Lung (tissue), 12 donors: ENCODE measurements around the gene FAM43A. TPM values are rescaled to one million over a fixed set of nuclear protein-coding genes. Genes with fewer than 3 reads are reported as not detected.
A peak's percentile ranks its signal among the peaks of the same experiment; 100 is the strongest.

Source experiments
- ATAC-seq: fragments of 200-7000 bp; cut with Tn5 transposase; one replicate; pipeline ENCODE4 v1.9.1; 2020; ENCODE audit warnings: moderate number of reproducible peaks; ENCODE audit not compliant: insufficient read depth, low FRiP score
- DNase-seq, 3 donors: peaks; one replicate each; pipeline ENCODE4 v3.0.0-alpha.2; 2013 to 2017
- H3K27ac ChIP-seq, 2 donors: one replicate each; pipeline ENCODE4 v1.5.1; 2013; ENCODE audit warnings: mild to moderate bottlenecking in 2 of 2, moderate library complexity in 2 of 2, control low read depth in 1 of 2, inconsistent platforms in 1 of 2, low read depth in 1 of 2, low read length in 1 of 2
- H3K27me3 ChIP-seq, 3 donors: one replicate each; pipeline ENCODE4 v1.5.1; 2013; ENCODE audit warnings: low read length in 2 of 3; ENCODE audit not compliant: control insufficient read depth in 3 of 3, insufficient read depth in 3 of 3
- H3K36me3 ChIP-seq, 4 donors: one replicate each; pipeline ENCODE4 v1.5.1; 2013; ENCODE audit warnings: low read length in 4 of 4, mild to moderate bottlenecking in 1 of 4, moderate library complexity in 1 of 4; ENCODE audit not compliant: control insufficient read depth in 4 of 4, insufficient read depth in 4 of 4
- H3K4me1 ChIP-seq, 5 donors: one replicate each; pipeline ENCODE4 v1.5.1; 2013; ENCODE audit warnings: low read length in 5 of 5, mild to moderate bottlenecking in 2 of 5, moderate library complexity in 1 of 5; ENCODE audit not compliant: control insufficient read depth in 5 of 5, insufficient read depth in 5 of 5
- H3K4me3 ChIP-seq: one replicate; pipeline ENCODE4 v1.5.1; 2013; ENCODE audit warnings: mild to moderate bottlenecking, control low read depth, moderate library complexity
- H3K9ac ChIP-seq, 2 donors: one replicate each; pipeline ENCODE4 v1.5.1; 2013; ENCODE audit warnings: low read length in 2 of 2, control low read depth in 1 of 2; ENCODE audit not compliant: insufficient read depth in 1 of 2
- H3K9me3 ChIP-seq, 4 donors: one replicate each; pipeline ENCODE4 v1.5.1; 2013; ENCODE audit warnings: low read length in 3 of 4, mild to moderate bottlenecking in 1 of 4, moderate library complexity in 1 of 4; ENCODE audit not compliant: control insufficient read depth in 4 of 4, insufficient read depth in 3 of 4
- WGBS, 2 donors: extraction: QIAGEN DNeasy Blood & Tissue Kit; methylation state at CpG; one replicate each; pipeline ENCODE4 v1.1.7; 2013; 5-methylcytosine and 5-hydroxymethylcytosine counted together
- polyA plus RNA-seq, 2 donors: library from polyadenylated mRNA; stranded (reverse); fragments of 200-250 nt; gene quantifications; one replicate each; pipeline ENCODE4 v1.2.1, GENCODE V29; 2013
- total RNA-seq, 2 donors: library from RNA; depleted of rRNA in 1 of 2; stranded (reverse); fragments of >200 nt in 1 of 2; gene quantifications; one replicate each; pipeline ENCODE4 v1.2.1, GENCODE V29; 2014 to 2021
- TF ChIP-seq, protein P1 (sequence below): IDR thresholded peaks from 2 replicates; pipeline ENCODE4 v1.5.1; 2012; ENCODE audit warnings: mild to moderate bottlenecking; ENCODE audit errors: control extremely low read depth, extremely low read depth
- donor health status: control.
- donor health status: control.
- donor health status: Bipolar disorder and iron deficiency.
- donor health status: healthy.
- donor health status: DM: yes; HTN: yes; CAD: no.

Gene FAM43A
- total and polyA plus RNA-seq, 4 donors, result 8.4 to 16.4 (median 14.7) TPM

DNA sequence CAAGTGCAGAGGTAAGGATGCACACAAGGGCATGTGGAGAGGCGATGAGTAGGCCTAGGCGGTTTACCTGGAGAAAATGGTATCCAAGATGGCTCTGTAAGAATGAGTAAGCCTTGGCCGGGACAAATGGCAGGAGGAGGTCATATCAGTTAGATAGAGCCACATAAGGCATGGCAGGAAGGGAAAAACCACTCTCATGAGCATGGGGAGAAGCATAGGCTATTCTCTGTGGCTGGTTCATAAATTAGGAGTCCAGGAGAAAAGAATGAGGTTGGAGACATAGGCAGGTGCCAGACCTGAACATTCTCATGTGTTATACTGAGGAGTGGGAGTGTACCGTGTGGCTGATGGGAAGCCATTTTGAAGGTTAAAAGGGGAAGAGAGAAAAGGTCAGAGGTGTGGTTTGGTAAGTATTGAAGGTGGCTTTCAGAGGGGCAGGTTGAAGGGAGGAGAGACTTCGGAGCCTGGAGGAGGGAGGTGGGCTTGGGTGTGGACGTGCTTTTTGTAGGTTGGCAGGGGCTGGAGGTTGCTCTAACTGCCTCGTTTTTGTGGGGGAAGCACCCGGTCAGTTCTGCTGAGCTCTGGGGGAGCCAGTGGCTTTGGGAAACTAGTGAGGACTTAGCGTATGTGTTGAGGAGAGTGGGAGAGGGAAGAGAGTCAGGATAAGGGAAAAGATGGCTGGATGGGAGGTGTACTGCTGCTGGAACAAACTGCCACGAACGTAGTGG is 4.6 kb upstream of the FAM43A start:
- Histone ChIP-seq H3K9me3 (no peaks in the 10 kb centered on the region), H3K4me1 (peaks cover 0 to 5% (median 0%) of the 10 kb centered on the region in 5 donors), H3K27ac (no peak overlapping the region), H3K27me3 (peaks cover 0 to 6% (median 0%) of the 10 kb centered on the region in 3 donors), H3K36me3 (no peaks in the 10 kb centered on the region), H3K9ac (no peak overlapping the region), H3K4me3 (no peak overlapping the region)
- TF ChIP-seq, protein P1, sequence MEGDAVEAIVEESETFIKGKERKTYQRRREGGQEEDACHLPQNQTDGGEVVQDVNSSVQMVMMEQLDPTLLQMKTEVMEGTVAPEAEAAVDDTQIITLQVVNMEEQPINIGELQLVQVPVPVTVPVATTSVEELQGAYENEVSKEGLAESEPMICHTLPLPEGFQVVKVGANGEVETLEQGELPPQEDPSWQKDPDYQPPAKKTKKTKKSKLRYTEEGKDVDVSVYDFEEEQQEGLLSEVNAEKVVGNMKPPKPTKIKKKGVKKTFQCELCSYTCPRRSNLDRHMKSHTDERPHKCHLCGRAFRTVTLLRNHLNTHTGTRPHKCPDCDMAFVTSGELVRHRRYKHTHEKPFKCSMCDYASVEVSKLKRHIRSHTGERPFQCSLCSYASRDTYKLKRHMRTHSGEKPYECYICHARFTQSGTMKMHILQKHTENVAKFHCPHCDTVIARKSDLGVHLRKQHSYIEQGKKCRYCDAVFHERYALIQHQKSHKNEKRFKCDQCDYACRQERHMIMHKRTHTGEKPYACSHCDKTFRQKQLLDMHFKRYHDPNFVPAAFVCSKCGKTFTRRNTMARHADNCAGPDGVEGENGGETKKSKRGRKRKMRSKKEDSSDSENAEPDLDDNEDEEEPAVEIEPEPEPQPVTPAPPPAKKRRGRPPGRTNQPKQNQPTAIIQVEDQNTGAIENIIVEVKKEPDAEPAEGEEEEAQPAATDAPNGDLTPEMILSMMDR, result no peak
- WGBS, 2 donors, result 79 to 90% methylated on average over 11 of the region's 11 CpGs
- ATAC-seq, result no peak
- no peak for DNase-seq

DNA sequence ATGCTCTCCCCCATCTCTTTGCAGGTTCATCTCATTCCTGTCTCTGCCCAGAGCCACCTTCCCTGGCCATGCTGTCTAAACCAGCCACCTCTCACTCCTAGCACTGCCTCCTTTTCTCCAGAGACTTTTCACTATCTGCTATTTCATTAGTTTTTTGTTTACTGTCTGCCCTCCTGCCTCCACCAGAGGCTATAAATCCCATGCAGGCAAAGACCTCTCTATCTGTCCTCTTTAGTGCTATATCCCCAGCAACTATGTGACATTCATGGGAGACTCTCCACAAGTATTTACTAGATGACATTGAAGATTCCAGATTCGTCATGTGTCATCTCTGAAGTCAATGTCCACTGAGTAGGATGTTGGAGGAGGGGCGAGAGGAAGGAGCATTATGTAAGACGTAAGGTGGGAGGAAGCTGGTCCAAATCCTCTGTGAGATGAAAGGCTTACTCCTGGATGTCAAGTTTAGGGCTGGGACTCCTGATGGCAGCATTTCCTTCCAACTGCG is 3.4 kb upstream of the FAM43A start:
- no peak overlapping the region for H3K9ac ChIP-seq
- WGBS, 2 donors, result 24 to 25% methylated on average over 4 of the region's 4 CpGs

DNA sequence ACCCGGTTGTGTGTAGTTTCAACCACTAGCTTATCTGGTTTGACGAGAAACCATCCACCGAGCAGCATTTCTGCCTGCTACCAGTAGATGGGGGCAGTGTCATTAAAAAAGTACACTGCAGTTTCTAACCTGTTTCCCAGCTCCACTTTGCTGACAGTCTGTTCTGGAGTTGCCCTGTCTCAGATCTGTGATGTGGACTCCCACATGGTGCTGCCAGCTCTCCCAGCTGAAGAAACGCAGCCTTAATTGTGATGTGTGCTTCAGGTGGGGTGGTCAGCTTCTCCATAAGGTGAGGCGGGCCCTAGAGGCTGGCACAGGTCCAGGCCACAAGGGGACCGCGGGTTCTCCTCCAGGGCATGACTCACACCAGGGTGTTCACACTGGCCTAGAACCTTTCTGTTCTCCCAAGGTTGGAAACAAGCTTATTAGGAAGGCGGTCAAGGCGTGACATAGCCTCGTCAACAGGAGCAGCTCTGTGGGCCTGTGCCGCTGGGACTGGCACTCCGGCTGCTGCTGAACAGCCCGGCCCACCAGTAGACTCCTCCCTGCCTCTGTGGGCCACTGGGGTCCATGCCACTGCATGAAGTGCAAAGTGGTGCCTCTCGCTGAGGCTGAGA is 2.9 kb upstream of the FAM43A start:
- Histone ChIP-seq H3K4me3 (no peak overlapping the region), H3K27ac (peak overlapping the region in 1 of 2 donors; percentile 34), H3K9me3 (no peaks in the 10 kb centered on the region), H3K9ac (no peak overlapping the region), H3K27me3 (peaks cover 0 to 6% (median 0%) of the 10 kb centered on the region in 3 donors), H3K4me1 (peaks cover 0 to 14% (median 0%) of the 10 kb centered on the region in 5 donors), H3K36me3 (peaks cover 0 to 9% (median 2%) of the 10 kb centered on the region in 4 donors)
- 38 to 40% methylated on average over 14 of the region's 14 CpGs for WGBS, 2 donors
- TF ChIP-seq, protein P1, result peak; percentile 89
- DNase-seq (peak; percentile 88 to 94 (median 91)), ATAC-seq (peak; percentile 62)

More for the DNA sequence above, 3.4 kb upstream of the FAM43A start:
- H3K4me3 ChIP-seq, result no peak overlapping the region
- H3K36me3 ChIP-seq, result peaks cover 0 to 4% (median 1%) of the 10 kb centered on the region in 4 donors
- H3K4me1 ChIP-seq, result peaks cover 0 to 9% (median 0%) of the 10 kb centered on the region in 5 donors
- no peak for DNase-seq
- H3K9me3 ChIP-seq, result no peaks in the 10 kb centered on the region
- no peak for ATAC-seq
- H3K27ac ChIP-seq, result no peak overlapping the region
- TF ChIP-seq, protein P1, result no peak
- peaks cover 0 to 6% (median 0%) of the 10 kb centered on the region in 3 donors for H3K27me3 ChIP-seq
